Activated T-helper 1 cell treated with anti-CD3 and anti-CD28 coated beads, Interleukin-2, amount 50 U/mL, for 16 hours (primary cell): ENCODE measurements around the gene IER2.
"Not testable (repeated sequence)": the region's sequence is repeated elsewhere in the genome, so short reads cannot be mapped to it uniquely, and the experiment has no call there.

Experiments used
- DNase-seq, 2 donors: peaks; one replicate each; pipeline ENCODE4 v3.0.0-alpha.2; 2020; ENCODE audit warnings: low read depth in 1 of 2, low spot score in 1 of 2

Gene IER2

GRCh38 chr19:13162724-13163608 lies 12.8 kb downstream of the IER2 start:
- DNase-seq, result peak; percentile 53 to 76

DNA sequence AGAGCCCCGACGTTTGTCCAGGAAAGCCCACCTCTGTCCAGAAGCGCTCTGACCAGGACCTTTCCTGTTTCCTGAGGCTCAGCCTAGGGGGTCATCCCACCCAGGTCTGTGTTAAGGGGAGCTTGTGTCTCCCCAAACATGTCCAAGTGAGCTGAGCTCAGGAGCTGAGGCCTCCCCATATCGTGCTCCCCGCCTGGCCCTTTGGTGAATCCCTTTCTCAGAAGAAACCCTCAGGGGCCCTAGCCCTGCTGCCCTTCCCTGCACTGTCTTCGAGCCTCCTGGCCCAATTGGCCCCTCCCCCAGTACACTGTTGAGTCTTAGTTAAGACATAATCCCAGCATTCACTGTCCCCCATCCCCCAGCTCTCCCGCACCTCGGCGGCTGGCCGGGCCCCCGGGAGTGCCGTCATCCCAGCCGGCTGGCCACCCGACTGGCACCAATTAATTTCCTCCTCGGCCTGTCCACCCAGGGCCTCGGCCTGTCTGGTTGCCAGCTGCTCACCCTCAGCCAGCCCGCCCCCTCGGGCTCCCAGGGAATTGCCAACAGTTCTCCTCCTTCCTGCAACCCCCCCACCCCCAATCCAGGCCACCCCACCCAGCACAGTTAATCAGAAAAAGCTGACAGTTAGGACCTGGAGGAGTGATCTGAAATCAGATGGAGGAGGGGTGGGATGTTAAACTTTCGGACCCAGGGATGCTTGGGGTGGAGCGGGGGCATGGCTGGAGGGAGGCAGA lies 13.6 kb downstream of the IER2 start:
- DNase-seq, result peak in 1 of 2 donors; percentile 14

- DNase-seq, result peak in 1 of 2 donors; percentile 26
Measured at GRCh38 chr19:13164343-13165161, 14.3 kb downstream of the IER2 start.

DNA sequence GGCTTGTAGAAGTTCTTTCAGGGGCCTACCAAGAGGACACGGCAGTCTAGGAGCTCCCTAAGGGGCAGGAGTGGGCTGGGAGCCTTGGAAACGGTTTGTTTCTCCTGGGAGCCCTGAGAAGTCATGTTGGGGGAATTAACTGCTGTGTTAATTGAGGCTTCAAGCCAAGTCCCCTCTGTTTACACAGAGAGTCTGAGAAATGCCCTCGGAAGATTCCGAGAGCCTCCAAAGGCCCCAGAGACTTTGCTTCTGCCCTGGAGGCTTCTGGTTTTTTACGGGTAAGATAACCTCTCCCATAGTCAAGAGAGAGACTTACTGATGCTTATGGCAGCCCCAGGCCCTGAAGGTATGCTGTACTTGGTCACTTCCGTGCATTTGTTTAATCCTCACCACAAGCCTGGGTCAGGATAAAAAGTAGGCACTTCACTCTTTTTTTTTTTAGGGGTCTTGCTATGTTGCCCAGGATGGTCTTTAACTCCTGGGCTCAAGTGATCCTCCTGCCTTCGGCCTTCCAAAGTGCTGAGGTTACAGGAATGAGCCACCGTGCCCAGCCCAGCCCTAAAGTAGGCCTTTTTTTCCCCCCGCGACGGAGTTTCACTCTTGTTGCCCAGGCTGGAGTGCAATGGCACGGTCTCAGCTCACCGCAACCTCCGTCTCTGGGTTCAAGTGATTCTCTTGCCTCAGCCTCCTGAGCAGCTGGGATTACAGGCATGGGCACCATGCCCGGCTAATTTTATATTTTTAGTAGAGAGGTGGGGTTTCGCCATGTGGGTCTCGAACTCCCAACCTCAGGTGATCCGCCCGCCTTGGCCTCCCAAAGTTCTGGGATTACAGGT lies 15.2 kb downstream of the IER2 start:
- no peak for DNase-seq

DNA sequence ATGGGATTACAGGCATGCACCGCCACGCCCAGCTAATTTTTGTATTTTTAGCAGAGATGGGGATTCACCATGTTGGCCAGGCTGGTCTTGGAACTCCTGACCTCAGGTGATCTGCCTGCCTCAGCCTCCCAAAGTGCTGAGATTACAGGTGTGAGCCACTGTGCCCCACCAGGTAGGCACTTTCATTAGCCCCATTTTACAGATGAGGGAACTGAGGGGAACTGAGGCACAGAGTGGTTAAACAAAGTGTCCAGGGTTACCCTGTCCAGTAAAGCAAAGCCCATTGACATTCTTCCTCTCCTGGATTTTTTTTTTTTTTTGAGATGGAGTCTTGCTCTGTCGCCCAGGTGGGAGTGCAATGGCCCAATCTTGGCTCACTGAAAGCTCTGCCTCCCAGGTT lies 15.9 kb downstream of the IER2 start:
- DNase-seq, result not testable (repeated sequence)

DNA sequence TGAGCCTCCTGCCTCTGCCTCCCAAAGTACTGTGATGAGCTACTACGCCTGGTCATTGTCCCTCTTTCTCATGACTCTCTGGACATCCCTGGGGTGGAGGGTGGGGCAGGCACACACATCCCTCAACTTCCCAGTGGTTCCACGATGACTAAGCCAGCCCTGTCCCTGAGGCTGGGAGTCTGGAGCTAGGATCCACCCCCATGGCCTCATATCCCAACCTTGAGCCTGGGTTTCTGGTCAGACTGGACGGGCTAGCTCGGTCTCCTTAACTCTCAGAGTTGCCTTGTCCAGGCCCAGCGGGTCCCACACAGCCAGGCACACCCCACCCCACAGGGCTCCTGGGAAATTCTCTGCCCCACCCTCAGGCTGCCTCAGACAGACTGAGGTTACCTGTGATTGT lies 19.6 kb downstream of the IER2 start:
- no peak for DNase-seq

DNA sequence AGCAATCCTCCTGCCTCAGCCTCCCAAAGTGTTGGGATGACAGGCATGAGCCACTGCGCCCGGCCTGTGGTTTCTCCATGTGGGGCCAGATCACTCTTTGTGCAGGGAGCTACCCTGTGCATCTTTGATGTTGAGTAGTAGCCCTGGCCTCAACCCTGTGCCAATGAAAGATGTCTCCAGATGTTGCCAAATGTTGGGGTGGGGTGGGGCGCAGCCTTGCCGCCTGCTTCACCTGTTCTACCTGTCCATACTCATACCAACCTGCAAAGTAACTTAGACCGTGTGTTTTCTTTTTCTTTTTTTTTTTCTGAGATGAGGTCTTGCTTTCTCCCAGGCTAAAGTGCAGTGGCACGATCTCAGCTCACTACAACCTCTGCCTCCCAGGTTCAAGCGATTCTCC lies 20.9 kb downstream of the IER2 start:
- no peak for DNase-seq

GRCh38 chr19:13172346-13173138 lies 22.3 kb downstream of the IER2 start:
- peak; percentile 62 to 64 for DNase-seq

- DNase-seq, result no peak
Measured at GRCh38 chr19:13173139-13173737, 23.0 kb downstream of the IER2 start.

- no peak for DNase-seq
Measured at GRCh38 chr19:13176345-13176744, 26.1 kb downstream of the IER2 start.

- DNase-seq, result not testable (repeated sequence)
Measured at GRCh38 chr19:13177584-13177983, 27.4 kb downstream of the IER2 start.

DNA sequence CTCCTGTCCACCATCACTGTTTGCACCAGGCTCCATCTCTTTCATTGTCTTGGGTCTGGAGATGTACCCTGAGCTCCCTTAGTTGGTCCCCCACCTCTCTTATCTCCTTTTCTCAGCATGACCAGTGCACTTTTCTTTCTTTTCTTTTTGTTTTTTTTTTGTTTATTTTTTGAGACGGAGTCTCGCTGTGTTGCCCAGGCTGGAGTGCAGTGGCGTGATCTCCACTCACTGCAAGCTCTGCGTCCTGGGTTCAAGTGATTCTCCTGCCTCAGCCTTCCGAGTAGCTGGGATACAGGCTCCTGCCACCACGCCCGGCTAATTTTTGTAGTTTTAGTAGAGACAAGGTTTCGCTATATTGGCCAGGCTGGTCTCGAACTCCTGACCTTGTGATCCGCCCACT lies 28.1 kb downstream of the IER2 start:
- DNase-seq, result not testable (repeated sequence)

- peak in 1 of 2 donors; percentile 24 for DNase-seq
Measured at GRCh38 chr19:13181747-13182388, 31.7 kb downstream of the IER2 start.

DNA sequence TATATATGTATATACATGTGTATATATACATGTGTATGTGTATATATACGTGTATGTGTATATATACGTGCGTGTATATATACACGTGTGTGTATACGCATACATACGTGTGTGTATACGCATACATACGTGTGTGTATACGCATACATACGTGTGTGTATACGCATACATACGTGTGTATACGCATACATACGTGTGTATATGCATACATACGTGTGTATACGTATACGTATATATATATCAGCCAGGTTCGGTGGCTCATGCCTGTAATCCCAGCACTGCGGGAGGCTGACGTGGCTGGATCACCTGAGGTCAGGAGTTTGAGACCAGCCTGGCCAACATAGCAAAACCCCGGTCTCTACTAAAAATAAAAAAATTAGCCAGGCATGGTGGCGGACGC lies 34.7 kb downstream of the IER2 start:
- DNase-seq, result not testable (repeated sequence)

- not testable (repeated sequence) for DNase-seq
Measured at GRCh38 chr19:13185763-13186657, 35.8 kb downstream of the IER2 start.

DNA sequence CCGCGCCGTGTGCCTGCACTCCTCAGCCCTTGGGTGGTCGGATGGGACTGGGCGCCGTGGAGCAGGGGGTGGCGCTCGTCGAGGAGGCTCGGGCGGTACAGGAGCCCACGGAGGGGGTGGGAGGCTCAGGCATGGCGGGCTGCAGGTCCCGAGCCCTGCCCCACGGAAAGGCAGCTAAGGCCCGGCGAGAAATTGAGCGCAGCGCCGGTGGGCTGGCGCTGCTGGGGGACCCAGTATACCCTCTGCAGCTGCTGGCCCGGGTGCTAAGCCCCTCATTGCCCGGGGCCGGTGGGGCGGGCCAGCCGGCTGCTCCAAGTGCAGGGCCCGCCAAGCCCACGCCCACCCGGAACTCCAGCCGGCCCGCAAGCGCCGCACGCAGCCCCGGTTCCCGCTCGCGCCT lies 36.5 kb downstream of the IER2 start:
- not testable (repeated sequence) for DNase-seq

- no peak for DNase-seq
Measured at GRCh38 chr19:13187419-13187818, 37.2 kb downstream of the IER2 start.

GRCh38 chr19:13189600-13189999 lies 39.4 kb downstream of the IER2 start:
- no peak for DNase-seq
